IMR-90 (cell line): Measurements from ENCODE around the gene ZNF609. TPM values are rescaled to one million over a fixed set of nuclear protein-coding genes. Genes with fewer than 3 reads are reported as not detected.

Experiments used
- ATAC-seq: fragments of 200-7000 bp; cut with Tn5 transposase; 2 replicates; pipeline ENCODE4 v1.9.1; 2020; ENCODE audit warnings: low read depth, mild to moderate bottlenecking, moderate library complexity
- BruUV-seq: library from RNA; stranded (reverse); fragments of 400-500 nt; replicated peaks from 2 replicates; lab custom pipeline; 2021; lab: Mats Ljungman, UMichigan
- CTCF ChIA-PET: fragments of 300-600 bp; formaldehyde crosslinking; extraction: SDS; loops from one replicate; lab custom pipeline; 2021; ENCODE audit warnings: antibody characterized with exemption; lab: Yijun Ruan, JAX
- POLR2A ChIA-PET: fragments of 300-600 bp; sonication (Branson Sonifier 250); formaldehyde crosslinking; loops from one replicate; lab custom pipeline; 2022; ENCODE audit warnings: antibody characterized with exemption; ENCODE audit not compliant: unreplicated experiment; lab: Charles Lee
- DNase-seq: peaks from one replicate; pipeline ENCODE4 v3.0.0; 2013
- H2AFZ ChIP-seq: replicated peaks from 2 replicates; pipeline ENCODE3; 2013; ENCODE audit warnings: low read length, mild to moderate bottlenecking; ENCODE audit not compliant: poor library complexity
- H2AK5ac ChIP-seq: 2 replicates; pipeline ENCODE4 v1.6.1; 2013; ENCODE audit warnings: low read depth, low read length, inconsistent platforms
- H2AK9ac ChIP-seq: replicated peaks from 2 replicates; pipeline ENCODE3; 2013; ENCODE audit warnings: mild to moderate bottlenecking, low read depth, low read length, moderate library complexity; ENCODE audit not compliant: poor library complexity
- H2BK120ac ChIP-seq: 2 replicates; pipeline ENCODE4 v1.6.1; 2013; ENCODE audit warnings: low read depth, low read length, inconsistent platforms
- H2BK15ac ChIP-seq: 3 replicates; pipeline ENCODE4 v1.6.1; 2013; ENCODE audit warnings: low read depth, low read length, inconsistent platforms
- H2BK20ac ChIP-seq: 2 replicates; pipeline ENCODE4 v1.6.1; 2013; ENCODE audit warnings: low read depth, mild to moderate bottlenecking, inconsistent platforms, low read length, moderate library complexity
- H2BK5ac ChIP-seq: 2 replicates; pipeline ENCODE4 v1.6.1; 2013; ENCODE audit warnings: mild to moderate bottlenecking, low read depth, low read length, inconsistent platforms; ENCODE audit not compliant: poor library complexity, severe bottlenecking
- H3K14ac ChIP-seq: replicated peaks from 2 replicates; pipeline ENCODE4 v1.6.1; 2013; ENCODE audit warnings: low read depth, low read length, inconsistent platforms
- H3K18ac ChIP-seq: 2 replicates; pipeline ENCODE4 v1.6.1; 2013; ENCODE audit warnings: low read depth, low read length, control low read depth
- H3K23ac ChIP-seq: 2 replicates; pipeline ENCODE4 v1.6.1; 2013; ENCODE audit warnings: low read depth, low read length, inconsistent platforms
- H3K27ac ChIP-seq: 2 replicates; pipeline ENCODE4 v1.5.1; 2013; ENCODE audit warnings: mild to moderate bottlenecking, control low read depth, low read length; ENCODE audit not compliant: insufficient read depth
- H3K27me3 ChIP-seq: 2 replicates; pipeline ENCODE4 v1.6.1; 2013; ENCODE audit warnings: low read length; ENCODE audit not compliant: control insufficient read depth, insufficient read depth
- H3K36me3 ChIP-seq: 2 replicates; pipeline ENCODE4 v1.6.1; 2013; ENCODE audit warnings: low read length, mixed read lengths; ENCODE audit not compliant: control insufficient read depth, insufficient read depth
- H3K4ac ChIP-seq: 2 replicates; pipeline ENCODE4 v1.6.1; 2013; ENCODE audit warnings: low read depth, low read length, inconsistent platforms
- H3K4me1 ChIP-seq: 2 replicates; pipeline ENCODE4 v1.6.1; 2013; ENCODE audit warnings: low read length, mixed read lengths; ENCODE audit not compliant: control insufficient read depth, insufficient read depth
- H3K4me2 ChIP-seq: 2 replicates; pipeline ENCODE4 v1.6.1; 2013; ENCODE audit warnings: low read depth, mild to moderate bottlenecking, control low read depth, low read length, moderate library complexity
- H3K4me3 ChIP-seq: 2 replicates; pipeline ENCODE4 v1.5.1; 2013; ENCODE audit warnings: low read depth, mild to moderate bottlenecking, control low read depth, low read length, moderate library complexity; ENCODE audit not compliant: insufficient read depth
- H3K56ac ChIP-seq: 2 replicates; pipeline ENCODE4 v1.6.1; 2013; ENCODE audit warnings: low read length, inconsistent platforms; ENCODE audit not compliant: insufficient read depth; ENCODE audit errors: extremely low read depth
- H3K79me1 ChIP-seq, 2 experiments: 2 replicates each; pipeline ENCODE4 v1.6.1; 2013; ENCODE audit warnings: low read length in 2 of 2, inconsistent platforms in 1 of 2, low read depth in 1 of 2
- H3K9ac ChIP-seq: 2 replicates; pipeline ENCODE4 v1.6.1; 2013; ENCODE audit warnings: low read depth, low read length, control low read depth
- H3K9me1 ChIP-seq: 2 replicates; pipeline ENCODE4 v1.6.1; 2013; ENCODE audit warnings: low read length, inconsistent platforms; ENCODE audit not compliant: insufficient read depth
- H3K9me3 ChIP-seq: 2 replicates; pipeline ENCODE4 v1.6.1; 2013; ENCODE audit warnings: low read length; ENCODE audit not compliant: control insufficient read depth, insufficient read depth
- H4K20me1 ChIP-seq: 2 replicates; pipeline ENCODE4 v1.6.1; 2013; ENCODE audit warnings: low read length, inconsistent platforms; ENCODE audit not compliant: insufficient read depth
- H4K5ac ChIP-seq: 2 replicates; pipeline ENCODE4 v1.6.1; 2013; ENCODE audit warnings: mild to moderate bottlenecking, low read depth, low read length, control low read depth
- H4K8ac ChIP-seq, 2 experiments: 2 replicates each; pipeline ENCODE4 v1.6.1; 2013; ENCODE audit warnings: low read depth in 2 of 2, low read length in 2 of 2, control low read depth in 1 of 2, inconsistent platforms in 1 of 2
- H4K91ac ChIP-seq: 2 replicates; pipeline ENCODE4 v1.6.1; 2013; ENCODE audit warnings: low read depth, low read length, inconsistent platforms; ENCODE audit not compliant: insufficient read depth
- MXI1 ChIP-seq: IDR thresholded peaks from 2 replicates; pipeline ENCODE4 v1.6.1; 2012; ENCODE audit warnings: low read depth, mild to moderate bottlenecking, low read length, moderate library complexity, borderline replicate concordance
- WGBS, 2 experiments: methylation state at CpG; one replicate each; pipeline versions ENCODE4 v1.1.5 to v1.1.7; 2013; ENCODE audit warnings: missing lambda C conversion rate in 2 of 2; ENCODE audit not compliant: insufficient read length in 1 of 2; ENCODE audit errors: extremely low coverage in 2 of 2; 5-methylcytosine and 5-hydroxymethylcytosine counted together
- dilution Hi-C: fragments of 300-500 bp; cut with HindIII; formaldehyde crosslinking; loops from one replicate; pipeline ENCODE4 v1.14.3; 2018; ENCODE audit warnings: low sequenced_read_pairs; ENCODE audit not compliant: unreplicated experiment
- in situ Hi-C: fragments of 300-500 bp; cut with MboI; formaldehyde crosslinking; loops from 3 replicates; pipeline ENCODE4 v1.14.3; 2019; ENCODE audit warnings: low sequenced_read_pairs, inconsistent platforms, mixed read lengths
- intact Hi-C: fragments of 100-400 bp; cut with micrococcal nuclease; formaldehyde crosslinking; loops from 2 replicates; pipeline ENCODE4 v1.10.0; 2022
- polyA plus RNA-seq, 3 experiments: library from polyadenylated mRNA; depleted of rRNA; stranded (reverse); fragments of >200 nt; gene quantifications; 2 replicates each; pipeline ENCODE4 v1.2.3, GENCODE V29; 2012; ENCODE audit warnings: low replicate concordance in 1 of 3
- total RNA-seq: library from RNA; depleted of rRNA; stranded (reverse); fragments of >200 nt; gene quantifications from 2 replicates; pipeline ENCODE4 v1.2.3, GENCODE V29; 2012
- TF ChIP-seq, protein P1 (sequence below): conservative IDR thresholded peaks from 2 replicates; pipeline ENCODE4 v1.5.1; 2012; ENCODE audit warnings: mild to moderate bottlenecking, low read depth, low read length, improper control_type of control experiment
- TF ChIP-seq, protein P2 (sequence below): fragments of 150-350 bp; IDR thresholded peaks from 2 replicates; pipeline ENCODE4 v1.6.1; 2016; ENCODE audit warnings: low read depth, mild to moderate bottlenecking, low read length, moderate library complexity, borderline replicate concordance

Gene ZNF609
- total and polyA plus RNA-seq, 2 of the 4 experiments (the other 2 are of a cell fraction): 10.4 to 12.5 TPM

DNA sequence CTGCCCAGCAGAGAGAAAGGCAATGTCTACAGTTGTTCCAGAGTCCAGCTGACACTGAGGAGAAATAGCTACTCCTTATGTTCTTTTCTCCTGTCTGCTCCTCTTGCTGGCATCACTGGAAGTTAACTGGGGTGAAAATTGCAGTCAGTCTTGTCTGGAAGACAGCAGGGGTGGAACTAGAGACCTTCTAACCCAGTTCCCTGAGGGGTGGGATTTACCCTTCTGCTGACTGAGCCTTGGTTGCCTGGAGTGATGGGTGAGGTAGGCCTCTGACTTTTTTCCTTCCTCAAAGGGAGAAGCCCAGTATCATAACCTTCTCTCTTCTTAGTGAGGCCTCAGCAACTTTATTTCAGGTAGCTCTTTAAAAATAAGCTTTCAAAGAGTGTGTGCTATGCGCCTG is 16.2 kb downstream of the ZNF609 start:
- intact Hi-C loops: no loop called here
- no peak for ATAC-seq
- no TSS peak for BruUV-seq

More for the DNA sequence above, 16.2 kb downstream of the ZNF609 start:
- peak overlapping the region; percentile 33; the same call in 1 of the 2 replicates for H3K23ac ChIP-seq
- TF ChIP-seq MXI1: no peak
- TF ChIP-seq, protein P1, sequence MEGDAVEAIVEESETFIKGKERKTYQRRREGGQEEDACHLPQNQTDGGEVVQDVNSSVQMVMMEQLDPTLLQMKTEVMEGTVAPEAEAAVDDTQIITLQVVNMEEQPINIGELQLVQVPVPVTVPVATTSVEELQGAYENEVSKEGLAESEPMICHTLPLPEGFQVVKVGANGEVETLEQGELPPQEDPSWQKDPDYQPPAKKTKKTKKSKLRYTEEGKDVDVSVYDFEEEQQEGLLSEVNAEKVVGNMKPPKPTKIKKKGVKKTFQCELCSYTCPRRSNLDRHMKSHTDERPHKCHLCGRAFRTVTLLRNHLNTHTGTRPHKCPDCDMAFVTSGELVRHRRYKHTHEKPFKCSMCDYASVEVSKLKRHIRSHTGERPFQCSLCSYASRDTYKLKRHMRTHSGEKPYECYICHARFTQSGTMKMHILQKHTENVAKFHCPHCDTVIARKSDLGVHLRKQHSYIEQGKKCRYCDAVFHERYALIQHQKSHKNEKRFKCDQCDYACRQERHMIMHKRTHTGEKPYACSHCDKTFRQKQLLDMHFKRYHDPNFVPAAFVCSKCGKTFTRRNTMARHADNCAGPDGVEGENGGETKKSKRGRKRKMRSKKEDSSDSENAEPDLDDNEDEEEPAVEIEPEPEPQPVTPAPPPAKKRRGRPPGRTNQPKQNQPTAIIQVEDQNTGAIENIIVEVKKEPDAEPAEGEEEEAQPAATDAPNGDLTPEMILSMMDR: no peak
- TF ChIP-seq, protein P2, sequence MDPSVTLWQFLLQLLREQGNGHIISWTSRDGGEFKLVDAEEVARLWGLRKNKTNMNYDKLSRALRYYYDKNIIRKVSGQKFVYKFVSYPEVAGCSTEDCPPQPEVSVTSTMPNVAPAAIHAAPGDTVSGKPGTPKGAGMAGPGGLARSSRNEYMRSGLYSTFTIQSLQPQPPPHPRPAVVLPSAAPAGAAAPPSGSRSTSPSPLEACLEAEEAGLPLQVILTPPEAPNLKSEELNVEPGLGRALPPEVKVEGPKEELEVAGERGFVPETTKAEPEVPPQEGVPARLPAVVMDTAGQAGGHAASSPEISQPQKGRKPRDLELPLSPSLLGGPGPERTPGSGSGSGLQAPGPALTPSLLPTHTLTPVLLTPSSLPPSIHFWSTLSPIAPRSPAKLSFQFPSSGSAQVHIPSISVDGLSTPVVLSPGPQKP: no peak
- no peak overlapping the region for H3K4ac ChIP-seq
- H2BK120ac ChIP-seq: no peak overlapping the region
- no peak overlapping the region for H3K4me2 ChIP-seq
- no peak overlapping the region for H2BK15ac ChIP-seq
- POLR2A ChIA-PET: no interaction called here
- H3K56ac ChIP-seq: no peak overlapping the region
- no peak overlapping the region for H4K8ac ChIP-seq
- peaks cover 3% of the 10 kb centered on the region; the same call in 1 of the 2 replicates for H3K36me3 ChIP-seq
- H3K9me3 ChIP-seq: no peaks in the 10 kb centered on the region
- H2AFZ ChIP-seq: no peak overlapping the region
- peaks cover 3% of the 10 kb centered on the region; the same call in 1 of the 2 replicates for H3K4me1 ChIP-seq
- H3K9me1 ChIP-seq: peaks cover 10% of the 10 kb centered on the region
- H2BK5ac ChIP-seq: no peak overlapping the region
- no CpG with 5 or more reads among the region's 1 CpG for WGBS, 2 experiments
- in situ Hi-C loops (no loop called here), dilution Hi-C loops (no loop called here)
- DNase-seq: no peak
- H4K20me1 ChIP-seq: peaks cover 59% of the 10 kb centered on the region
- no peak overlapping the region for H4K5ac ChIP-seq
- H3K9ac ChIP-seq: no peak overlapping the region
- no peak overlapping the region for H3K18ac ChIP-seq
- CTCF ChIA-PET: interaction anchor here (0.6 kb wide), 1 partner anchor 23 kb away, joined by 13 read pairs; no protein-coding TSS in a partner anchor
- H4K91ac ChIP-seq: no peak overlapping the region
- no peak overlapping the region for H3K14ac ChIP-seq
- no peak overlapping the region for H2AK9ac ChIP-seq
- H2AK5ac ChIP-seq: no peak overlapping the region
- H3K79me1 ChIP-seq: peaks cover 8 to 62% of the 10 kb centered on the region in 2 experiments; a peak in 3 of 4 replicates
- H3K27me3 ChIP-seq: no peaks in the 10 kb centered on the region
- H3K4me3 ChIP-seq: no peak overlapping the region
- H3K27ac ChIP-seq: no peak overlapping the region
- no peak overlapping the region for H2BK20ac ChIP-seq
